GM10847 (cell line): ENCODE results near the gene CDH4.

ENCODE experiments used
- POLR2A ChIP-seq: IDR thresholded peaks from 2 replicates; pipeline ENCODE4 v1.6.1; 2011; ENCODE audit not compliant: insufficient read length; ENCODE audit errors: extremely low read depth

The CDH4 gene

DNA sequence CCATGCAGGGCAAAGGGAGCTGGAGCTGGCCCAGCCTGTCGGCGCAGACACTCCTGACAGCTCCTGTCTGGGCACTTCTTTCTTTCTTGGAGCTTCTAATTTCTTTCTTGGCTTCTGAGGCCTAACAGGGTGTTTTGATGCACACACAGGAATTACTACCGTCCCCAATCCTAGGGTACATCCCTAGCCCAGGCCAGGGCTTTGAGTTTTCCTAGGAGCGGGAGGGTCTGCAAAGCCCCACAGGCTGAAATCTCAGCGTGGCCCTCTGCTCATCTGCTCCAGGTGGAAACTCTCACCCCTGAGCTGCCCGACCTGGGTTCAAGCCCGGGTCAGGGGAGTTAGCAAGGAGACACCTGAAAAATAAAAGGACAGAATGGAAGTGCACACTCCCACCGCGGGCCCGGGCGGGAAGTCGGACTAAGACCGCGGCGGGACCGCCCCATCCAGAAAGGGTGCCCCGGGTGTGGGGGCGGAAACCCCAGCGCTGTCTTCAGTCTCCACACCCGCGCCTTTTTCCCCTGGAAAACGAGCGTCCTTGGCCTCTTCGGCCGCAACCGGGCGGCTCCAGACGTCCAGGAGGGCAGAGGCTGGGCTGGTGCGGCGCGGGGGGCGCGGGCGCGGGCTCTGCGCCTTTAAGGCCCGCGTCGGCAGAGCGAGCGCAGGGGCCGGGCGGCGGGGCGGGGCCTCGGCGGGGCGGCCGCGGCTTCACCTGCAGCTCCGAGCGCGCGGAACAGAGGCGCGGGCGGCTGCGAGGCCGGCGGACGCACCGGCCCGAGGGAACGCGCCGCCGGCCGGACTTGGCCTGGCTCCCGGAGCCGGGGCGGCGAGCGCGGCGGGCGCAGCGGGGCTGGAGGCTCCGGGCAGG lies at the start of gene CDH4:
CDH4 (plus strand) TSS at position 733 of the 865 bp plus-strand sequence.
- no peak for TF ChIP-seq POLR2A

DNA sequence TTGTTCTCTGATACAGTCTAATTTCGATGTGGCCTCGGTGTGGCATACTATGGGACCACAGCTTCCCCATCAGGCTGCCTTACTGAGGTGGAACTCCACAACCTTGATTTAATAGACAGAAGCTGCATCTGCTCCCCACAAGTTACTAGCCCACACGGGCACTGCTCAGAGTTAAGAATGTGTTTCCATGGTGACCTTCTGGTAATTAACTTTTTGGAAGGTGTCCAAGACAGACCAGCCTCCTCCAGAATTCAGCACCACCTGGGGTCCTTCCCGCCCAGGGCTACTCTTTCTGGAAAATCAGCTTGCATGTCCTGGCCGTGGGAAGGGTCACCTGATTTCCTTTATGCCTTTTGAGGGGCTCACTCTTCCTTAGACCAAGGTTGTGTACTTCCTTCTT lies 48.7 kb upstream of the CDH4 start:
- TF ChIP-seq POLR2A: no peak

GRCh38 chr20:61204206-61204605 lies 47.9 kb upstream of the CDH4 start:
- no peak for TF ChIP-seq POLR2A

DNA sequence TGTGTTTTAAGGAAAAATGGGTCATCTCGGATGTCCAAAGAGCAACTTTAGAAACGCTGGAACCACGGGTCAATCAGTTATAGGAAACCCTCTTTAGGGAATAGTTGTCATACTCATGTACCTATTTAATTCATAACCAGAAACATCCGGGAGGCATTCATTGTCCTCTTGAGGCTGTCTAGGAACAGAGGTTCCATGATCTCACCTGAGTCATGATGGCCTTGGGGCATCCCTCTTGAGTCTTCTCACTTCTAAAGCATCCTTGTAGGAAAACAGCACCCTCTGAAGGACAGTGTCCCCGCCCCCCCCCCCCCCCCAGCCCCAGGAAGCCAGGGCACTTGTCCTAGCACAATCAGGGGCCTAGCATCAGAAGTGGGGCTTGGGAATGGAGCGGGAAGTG lies 46.3 kb upstream of the CDH4 start:
- no peak for TF ChIP-seq POLR2A

GRCh38 chr20:61210862-61211261 lies 41.2 kb upstream of the CDH4 start:
- no peak for TF ChIP-seq POLR2A

DNA sequence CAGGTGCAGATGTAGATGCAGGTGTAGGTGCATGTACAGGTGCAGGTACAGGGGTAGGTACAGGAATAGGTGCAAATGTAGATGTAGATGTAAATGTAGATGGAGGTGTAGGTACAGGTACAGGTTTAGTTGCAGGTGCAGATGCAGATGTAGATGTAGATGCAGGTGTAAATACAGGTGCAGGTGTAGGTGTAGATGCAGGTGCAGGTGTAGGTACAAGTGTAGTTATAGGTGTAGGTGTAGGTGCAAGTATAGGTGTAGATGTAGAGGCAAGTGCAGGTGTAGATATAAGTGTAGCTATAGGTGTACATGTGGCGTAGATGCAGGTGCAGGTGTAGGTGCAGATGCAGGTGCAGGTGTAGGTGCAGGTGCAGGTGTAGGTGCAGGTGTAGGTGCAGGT lies 34.2 kb upstream of the CDH4 start:
- no peak for TF ChIP-seq POLR2A

DNA sequence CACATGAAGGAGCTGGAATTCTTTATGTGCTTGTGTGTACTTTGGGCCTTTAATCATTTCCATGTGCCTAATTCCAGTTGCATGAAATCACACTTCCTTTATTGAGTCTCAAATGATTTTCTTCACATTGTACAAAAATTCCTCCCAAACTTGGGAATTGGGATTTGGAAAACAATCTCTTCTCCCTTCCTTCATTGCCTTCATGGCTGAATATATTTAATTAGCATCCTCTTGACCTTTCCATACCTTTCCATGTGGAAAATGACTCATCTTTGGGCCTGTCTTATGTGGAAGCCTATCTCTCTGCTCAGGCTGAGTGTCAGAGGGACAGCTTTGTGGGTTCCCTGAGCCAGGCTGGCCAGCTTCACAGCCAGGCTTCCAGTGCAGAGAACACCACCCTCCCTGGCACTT lies 33.0 kb upstream of the CDH4 start:
- no peak for TF ChIP-seq POLR2A

GRCh38 chr20:61220131-61220530 lies 31.9 kb upstream of the CDH4 start:
- TF ChIP-seq POLR2A: no peak

GRCh38 chr20:61220626-61221325 lies 31.3 kb upstream of the CDH4 start:
- TF ChIP-seq POLR2A: no peak

DNA sequence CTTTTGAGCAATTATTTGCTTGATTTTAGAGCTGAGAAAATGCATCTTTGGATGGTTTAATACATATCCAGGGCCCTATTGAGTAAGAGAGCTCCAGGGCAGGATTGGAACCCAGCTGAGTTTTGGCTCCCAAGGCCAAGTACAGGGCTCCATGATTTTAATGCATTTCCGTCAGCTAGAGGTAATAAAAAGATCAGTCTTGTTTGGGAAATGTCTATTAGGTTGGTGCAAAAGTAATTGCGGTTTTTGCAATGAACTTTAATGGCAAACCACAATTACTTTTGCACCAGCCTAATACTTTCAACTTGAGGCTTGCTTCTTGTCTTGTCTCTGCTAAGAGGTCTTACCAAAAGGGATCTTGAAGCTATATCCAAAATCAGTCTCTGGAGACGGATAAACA lies 29.4 kb upstream of the CDH4 start:
- no peak for TF ChIP-seq POLR2A

GRCh38 chr20:61223121-61223520 lies 28.9 kb upstream of the CDH4 start:
- TF ChIP-seq POLR2A: no peak

DNA sequence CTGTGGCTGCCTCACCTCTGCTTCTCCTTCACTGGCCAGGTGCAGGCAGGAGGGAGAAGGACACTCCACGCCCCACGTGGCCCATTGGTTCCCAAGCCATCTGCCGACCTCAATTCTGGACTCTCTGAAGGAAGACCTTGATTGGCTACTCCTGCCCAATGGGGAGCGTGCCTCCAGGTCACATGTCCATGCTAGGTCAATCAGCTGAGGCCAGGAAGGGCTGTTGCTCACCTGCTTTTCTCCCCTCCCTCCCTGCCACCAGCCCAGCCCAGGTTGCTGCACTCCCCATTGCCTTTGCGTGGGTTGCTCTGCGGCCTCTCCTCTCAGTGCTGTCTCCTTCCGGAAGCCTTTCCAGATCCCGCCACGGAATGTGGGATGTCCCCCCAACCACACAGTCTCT lies 21.9 kb upstream of the CDH4 start:
- TF ChIP-seq POLR2A: no peak

- no peak for TF ChIP-seq POLR2A
Observed at GRCh38 chr20:61233590-61233989, 18.5 kb upstream of the CDH4 start.

GRCh38 chr20:61234224-61234890 lies 17.7 kb upstream of the CDH4 start:
- no peak for TF ChIP-seq POLR2A

DNA sequence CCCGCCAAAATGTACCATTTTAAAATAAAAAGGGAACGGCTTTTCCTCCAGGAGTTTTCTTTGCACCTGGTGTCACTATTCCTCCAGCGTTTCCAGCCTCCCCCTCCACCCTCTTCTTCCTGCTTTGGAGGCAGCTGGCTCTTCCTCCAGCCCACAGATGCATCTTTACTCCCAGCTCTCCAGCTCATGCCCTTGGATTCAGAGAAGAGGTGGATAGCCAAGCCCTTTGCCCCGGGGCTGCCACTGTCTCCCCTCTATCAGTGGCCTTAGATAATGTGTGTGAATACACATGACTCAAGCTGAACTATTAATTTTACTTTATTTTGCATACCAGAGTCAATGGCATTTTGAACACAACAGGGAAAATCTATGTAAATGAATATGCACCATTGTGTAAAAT lies 15.3 kb upstream of the CDH4 start:
- TF ChIP-seq POLR2A: no peak

DNA sequence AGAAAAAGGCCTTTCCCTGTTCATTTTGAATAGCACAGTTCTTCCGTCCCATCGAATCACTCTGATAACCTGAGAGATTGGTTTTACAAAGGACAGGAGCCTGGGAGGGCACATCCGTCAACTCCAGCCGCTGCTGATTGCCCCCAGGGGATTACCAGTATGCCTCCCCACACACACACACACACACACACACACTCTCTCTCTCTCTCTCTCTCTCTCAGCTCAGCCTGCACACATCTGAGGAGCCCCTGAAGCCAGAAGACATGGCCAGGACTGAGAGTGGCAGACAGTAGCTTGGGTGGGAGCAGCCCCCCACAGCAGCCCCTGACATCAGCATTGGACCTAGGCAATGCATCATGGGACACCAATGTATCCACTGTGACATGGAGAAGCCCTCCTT lies 13.2 kb upstream of the CDH4 start:
- TF ChIP-seq POLR2A: no peak
